Activated T-helper 1 cell treated with anti-CD3 and anti-CD28 coated beads, Interleukin-2, amount 50 U/mL, for 16 hours (primary cell): ENCODE measurements around the gene CDH8.
"Not testable (repeated sequence)": the region's sequence is repeated elsewhere in the genome, so short reads cannot be mapped to it uniquely, and the experiment has no call there.

Experiments
- DNase-seq, 2 donors: peaks; one replicate each; pipeline ENCODE4 v3.0.0-alpha.2; 2020; ENCODE audit warnings: low read depth in 1 of 2, low spot score in 1 of 2

The CDH8 gene

DNA sequence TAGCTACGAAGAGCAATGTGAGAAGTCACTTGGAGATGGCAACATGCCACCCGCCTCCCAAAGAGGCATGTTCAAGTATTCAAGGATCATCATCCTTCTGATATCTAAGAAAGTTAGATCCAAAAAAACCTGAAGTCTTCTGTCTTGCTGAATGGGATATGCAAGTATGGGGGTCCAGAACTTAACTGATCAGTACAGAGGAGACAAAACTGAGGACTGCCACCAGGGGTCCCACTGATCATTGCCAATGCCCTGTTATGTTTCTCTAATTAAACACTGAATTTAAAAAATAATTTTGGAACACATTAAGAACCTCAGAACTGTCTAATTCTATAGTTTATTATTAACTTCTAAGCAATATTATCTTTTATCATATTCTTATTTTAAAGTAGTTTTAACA, 99.7 kb downstream of the CDH8 start:
- no peak for DNase-seq

DNA sequence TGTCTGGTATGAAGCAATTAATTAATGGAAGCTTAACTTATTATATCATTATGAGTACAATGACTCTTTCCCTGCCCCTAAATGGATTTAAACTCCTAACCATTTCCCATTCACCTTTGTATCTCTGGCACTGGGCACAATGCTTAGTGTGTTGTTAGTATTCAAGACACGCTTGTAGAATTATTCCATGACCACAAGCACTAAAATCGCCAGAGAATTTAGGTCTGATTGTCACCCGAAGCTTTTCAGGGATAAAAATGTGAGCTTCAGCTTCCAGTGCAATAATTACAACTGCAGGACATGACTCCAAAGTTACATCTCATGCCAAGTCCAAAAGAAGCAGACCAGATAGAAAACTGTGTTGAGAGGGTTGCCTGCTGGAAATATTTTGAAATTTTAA, 101.6 kb downstream of the CDH8 start:
- DNase-seq: no peak

DNA sequence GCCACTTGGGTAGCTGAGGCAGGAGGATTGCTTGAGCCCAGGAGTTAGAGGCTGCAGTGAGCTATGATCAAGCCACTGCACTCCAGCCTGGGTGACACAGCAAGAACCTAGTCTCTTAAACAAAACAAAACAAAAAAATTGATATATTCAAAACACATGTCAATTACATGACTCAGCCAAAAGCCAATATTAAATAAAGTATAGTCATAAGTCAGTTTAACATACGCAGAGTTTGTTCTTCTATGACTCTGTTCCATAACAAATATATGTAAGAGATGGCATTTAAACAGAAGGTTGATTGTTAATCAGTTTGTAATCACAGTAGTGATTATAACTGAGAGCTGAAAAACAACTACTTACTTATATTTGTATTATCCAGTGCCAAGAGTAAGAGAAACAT, 106.5 kb downstream of the CDH8 start:
- DNase-seq: no peak

GRCh38 chr16:61926766-61927165, 109.5 kb downstream of the CDH8 start:
- no peak for DNase-seq

- DNase-seq: no peak
Measured at GRCh38 chr16:61923629-61924028, 112.6 kb downstream of the CDH8 start.

DNA sequence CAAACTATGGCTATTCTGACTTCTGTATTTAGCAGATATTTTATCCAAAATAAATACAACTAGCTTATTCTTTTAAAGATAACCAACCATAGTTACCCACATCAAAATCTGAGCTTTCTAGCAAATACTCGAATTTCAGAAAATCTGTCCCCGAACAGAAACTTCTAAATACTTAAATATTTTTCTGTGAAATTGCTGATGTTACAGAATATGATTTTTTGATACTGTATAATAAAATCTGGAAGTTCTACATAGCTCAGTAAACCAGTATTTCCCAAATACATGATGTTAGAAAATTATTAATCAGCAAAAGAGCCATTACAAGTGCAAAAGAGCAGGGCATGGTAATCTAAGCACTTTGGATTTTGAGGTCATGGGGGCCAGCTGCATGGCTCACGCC, 114.9 kb downstream of the CDH8 start:
- no peak for DNase-seq

GRCh38 chr16:61917865-61918826, 118.1 kb downstream of the CDH8 start:
- DNase-seq: not testable (repeated sequence)

- DNase-seq: no peak
Measured at GRCh38 chr16:61915569-61915968, 120.7 kb downstream of the CDH8 start.

DNA sequence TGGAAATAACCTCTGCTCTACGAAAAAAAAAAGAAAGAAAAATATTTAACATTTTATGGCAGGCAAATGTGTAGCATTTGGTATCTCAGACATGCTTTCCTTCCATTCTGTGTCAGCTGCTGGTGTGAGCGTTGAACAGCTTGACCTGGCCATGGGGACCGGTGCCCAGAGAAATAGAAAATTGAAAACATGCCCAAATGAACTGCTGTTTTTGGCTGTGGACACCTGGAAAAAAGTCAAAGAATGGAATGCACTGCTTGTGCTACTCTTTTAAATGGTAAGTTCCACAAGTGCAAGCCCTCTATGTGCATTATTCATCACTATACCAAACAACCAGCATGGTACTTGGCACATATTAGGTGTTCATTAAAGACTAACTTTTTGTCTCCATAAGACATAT, 127.2 kb downstream of the CDH8 start:
- no peak for DNase-seq

DNA sequence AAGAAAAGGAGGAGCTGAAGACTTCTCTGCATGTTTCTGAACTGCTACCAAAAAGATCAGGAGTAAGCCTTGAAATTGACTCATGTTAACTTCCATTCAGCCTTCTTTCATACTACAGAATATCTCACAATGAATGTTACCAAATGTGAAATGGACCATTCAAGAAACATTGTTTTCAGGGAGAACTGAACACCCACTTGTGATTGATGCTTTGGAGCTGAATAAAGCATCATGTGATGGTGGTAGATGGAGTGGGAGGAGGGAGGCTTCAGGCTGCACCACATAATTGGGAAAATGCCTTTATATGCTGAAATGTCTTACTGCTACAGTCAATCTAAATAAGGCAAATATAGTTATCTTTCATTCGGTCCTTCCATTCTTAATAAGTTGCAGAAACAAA, 127.8 kb downstream of the CDH8 start:
- DNase-seq: no peak

DNA sequence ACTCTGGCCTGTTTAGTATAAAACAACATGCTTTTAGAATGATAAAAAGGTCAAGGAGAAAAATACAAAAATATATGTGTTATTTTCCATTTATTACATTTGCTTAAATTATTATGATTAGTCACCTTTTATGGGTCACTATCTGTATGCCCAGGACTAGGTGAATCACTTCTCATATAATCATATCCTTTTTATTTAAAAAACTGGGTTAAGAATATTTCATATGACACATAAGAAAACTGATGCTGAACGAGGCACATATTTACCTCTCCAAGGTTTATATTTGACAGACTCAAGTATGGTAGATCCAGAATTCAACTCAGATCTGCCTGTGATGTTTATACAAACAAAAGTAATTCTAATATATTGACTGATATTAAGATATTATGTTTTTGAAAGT, 134.5 kb downstream of the CDH8 start:
- no peak for DNase-seq

DNA sequence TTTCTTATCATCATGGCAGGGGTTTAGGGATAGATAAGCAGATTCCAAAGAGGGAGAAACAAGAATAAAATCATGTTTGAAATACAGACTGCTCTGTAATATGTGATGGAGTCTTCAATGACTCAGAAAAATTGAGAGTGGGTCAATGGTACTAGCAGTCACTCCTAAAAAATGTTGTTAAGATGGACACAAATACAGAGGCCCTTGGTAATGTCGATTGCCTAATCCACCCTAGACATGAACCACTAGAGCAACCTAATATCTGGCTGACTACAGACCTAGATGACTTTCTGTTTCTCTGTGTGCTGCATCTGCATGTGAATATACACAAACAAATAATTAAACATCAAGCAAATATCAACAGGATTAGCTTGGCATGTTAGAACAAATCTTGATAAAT, 135.8 kb downstream of the CDH8 start:
- no peak for DNase-seq

GRCh38 chr16:61897657-61898056, 138.6 kb downstream of the CDH8 start:
- DNase-seq: no peak

- no peak for DNase-seq
Measured at GRCh38 chr16:61892531-61892930, 143.7 kb downstream of the CDH8 start.

DNA sequence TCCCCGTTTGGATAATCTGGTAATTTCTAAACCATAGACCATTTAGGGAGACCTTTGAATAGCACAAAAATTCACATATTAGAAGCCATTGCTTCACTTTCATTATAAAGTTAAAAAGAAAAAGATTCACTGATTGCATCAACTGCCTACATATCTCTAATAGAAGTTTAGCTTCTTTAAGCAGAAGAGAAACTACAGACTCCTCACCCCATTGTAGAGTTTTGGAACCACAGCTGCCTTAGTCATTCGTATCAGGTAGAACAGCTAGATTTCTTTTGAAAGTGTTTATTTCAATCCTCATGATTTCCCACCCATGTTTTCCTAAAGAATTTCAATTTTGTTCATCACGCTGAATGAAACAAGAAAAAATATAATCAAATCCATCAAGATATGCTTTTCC, 144.8 kb downstream of the CDH8 start:
- no peak for DNase-seq

DNA sequence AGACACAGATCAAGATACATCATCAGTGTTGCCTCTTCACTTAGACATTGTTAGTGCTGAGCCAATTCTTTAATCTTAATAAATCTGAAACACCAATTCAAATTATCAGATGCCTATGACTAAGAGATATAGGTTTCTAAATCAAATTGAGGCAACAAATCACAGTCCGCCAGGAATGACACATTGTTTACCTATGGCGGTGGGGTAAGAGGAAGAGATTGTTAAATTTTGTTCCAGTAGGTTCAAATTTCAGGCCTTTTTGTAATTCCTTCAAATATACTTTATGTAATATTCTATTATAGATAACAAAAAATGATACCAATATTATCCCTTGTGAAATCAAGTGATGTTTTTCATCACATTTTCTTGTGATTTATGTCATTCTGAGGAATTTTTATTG, 145.9 kb downstream of the CDH8 start:
- no peak for DNase-seq

GRCh38 chr16:61887903-61888302, 148.3 kb downstream of the CDH8 start:
- DNase-seq: no peak

DNA sequence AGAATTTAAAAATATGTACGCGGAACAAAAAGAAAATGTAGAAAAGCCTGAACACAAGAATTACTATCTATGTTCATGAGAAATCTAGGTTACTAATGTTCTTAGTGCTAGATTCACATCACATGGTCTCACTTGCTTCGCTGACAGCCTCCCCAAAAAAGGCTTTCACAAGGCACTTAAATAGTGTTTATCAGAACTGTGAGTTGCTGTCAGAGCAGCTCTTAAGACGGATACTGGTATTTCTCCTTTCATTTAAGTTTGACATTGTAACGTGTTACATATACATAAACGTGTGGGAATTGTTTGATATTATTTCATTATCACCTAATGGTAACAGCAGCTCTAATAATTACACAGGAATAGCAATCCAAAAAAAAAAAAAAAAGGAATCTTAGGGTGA, 150.9 kb downstream of the CDH8 start:
- DNase-seq: no peak

GRCh38 chr16:61879306-61879705, 156.9 kb downstream of the CDH8 start:
- no peak for DNase-seq

DNA sequence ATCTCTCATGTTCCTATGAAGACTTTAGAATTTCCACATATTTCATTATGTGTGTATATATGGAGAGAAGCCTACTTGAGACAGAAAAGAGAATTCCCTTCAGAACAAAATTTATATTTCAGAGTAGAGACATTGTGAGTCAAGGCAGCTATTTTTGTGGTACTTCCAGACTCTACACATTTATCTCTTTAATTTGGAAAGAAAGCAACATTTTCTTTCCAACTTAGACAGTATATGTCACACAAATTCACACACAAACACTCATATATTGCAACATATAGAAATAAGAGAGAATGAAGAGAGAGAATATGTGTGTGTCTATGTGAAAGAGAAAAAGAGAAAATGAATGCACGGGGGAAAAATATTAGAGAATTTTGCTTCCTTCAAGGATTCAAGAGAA, 158.8 kb downstream of the CDH8 start:
- DNase-seq: no peak

GRCh38 chr16:61872778-61873119, 163.5 kb downstream of the CDH8 start:
- DNase-seq: no peak

DNA sequence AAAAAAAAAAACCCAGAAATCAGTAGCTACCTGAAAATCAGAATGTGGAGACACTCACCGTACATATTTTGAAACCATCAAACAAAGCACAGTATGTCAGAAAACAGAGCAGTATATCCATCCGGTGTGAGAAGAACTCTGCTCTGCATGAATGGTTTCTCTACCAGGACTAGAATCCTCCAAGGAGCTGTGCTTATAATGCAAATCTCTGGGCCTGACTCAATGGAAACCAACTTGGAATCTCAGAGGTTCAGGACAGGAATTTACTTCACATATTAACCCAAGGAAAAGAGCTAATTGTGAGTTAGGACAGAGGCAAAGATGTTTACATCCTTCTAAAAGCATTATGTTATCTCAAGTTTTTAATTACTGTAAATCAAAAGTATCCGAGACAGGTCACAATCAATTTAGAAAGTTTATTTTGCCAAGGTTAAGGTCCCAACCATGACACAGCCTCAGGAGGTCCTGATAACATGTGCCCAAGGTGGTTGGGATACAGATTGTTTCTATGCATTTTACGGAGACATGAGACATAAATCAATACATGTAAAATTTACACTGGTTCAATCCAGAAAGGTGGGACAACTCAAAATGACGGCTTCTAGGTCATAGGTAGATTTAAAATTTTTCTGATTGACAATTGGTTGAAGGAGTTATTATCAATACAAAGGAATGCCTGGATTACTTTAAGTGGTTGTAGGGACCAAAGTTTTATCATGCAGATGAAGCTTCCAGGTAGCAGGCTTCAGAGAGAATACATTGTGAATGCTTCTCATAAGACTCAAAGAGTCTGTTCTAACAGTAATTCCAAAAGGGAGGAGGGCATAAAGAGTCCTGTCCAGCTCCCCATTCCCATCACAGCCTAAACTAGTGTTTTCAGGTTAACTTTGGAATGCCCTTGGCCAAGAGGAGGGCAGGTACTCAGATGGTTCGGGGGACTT, 164.1 kb downstream of the CDH8 start:
- DNase-seq: no peak
